ENCODE measurements around the gene MOSMO. TPM values are rescaled to one million over a fixed set of nuclear protein-coding genes. Genes with fewer than 3 reads are reported as not detected.

Gene MOSMO
- total and polyA plus RNA-seq, 2 of the 13 experiments (the other 11 are each of a cell fraction or from before 2014, with no cell fraction given), result 26.7 to 32.6 TPM

GRCh38 chr16:22124583-22125284, 116.8 kb downstream of the MOSMO start:
- DNase-seq (ENCODE audit: low spot score) (no peak), ATAC-seq (no peak), FAIRE-seq (no peak)
- CTCF ChIA-PET (ENCODE audit: low intra/inter-chr PET ratio, low total read pairs), result no interaction called here
- Histone ChIP-seq H4K20me1 (ENCODE audit: insufficient read depth, low read length) (no peaks in the 10 kb centered on the region), H3K9me3 (ENCODE audit: low read length) (no peaks in the 10 kb centered on the region), H3K27me3 (ENCODE audit: control insufficient read depth in 1 of 2, insufficient read depth in 2 of 2, low read length in 2 of 2) (peaks cover 7 to 11% of the 10 kb centered on the region in 2 experiments; a peak in 3 of 5 replicates), H3K4me2 (ENCODE audit: low read depth, low read length) (no peak overlapping the region), H3K4me3 (replicated peaks in 1 of 3; ENCODE audit: insufficient read depth in 1 of 3, low read depth in 2 of 3, low read length in 3 of 3) (no peak overlapping the region), H3K4me1 (ENCODE audit: insufficient read depth, low read length) (no peaks in the 10 kb centered on the region), H2AFZ (ENCODE audit: low read length) (no peak overlapping the region), H3K9ac (ENCODE audit: insufficient read depth, low read depth, low read length) (no peak overlapping the region), H3K79me2 (ENCODE audit: insufficient read depth, low read length) (no peaks in the 10 kb centered on the region), H3K36me3 (replicated peaks in 1 of 2; ENCODE audit: control insufficient read depth in 1 of 2, insufficient read depth in 2 of 2, low read length in 2 of 2) (no peaks in the 10 kb centered on the region), H3K27ac (ENCODE audit: extremely low read length, insufficient read depth, low read length) (no peak overlapping the region)
- whole genome bisulfite sequencing (ENCODE audit: low lambda C conversion rate), result 46% methylated on average over 6 of the region's 6 CpGs
- no TSS peak for BruUV-seq (replicated peaks)
- no peak for TF ChIP-seq SRSF1 (optimal IDR thresholded peaks at IDR 0.05; ENCODE audit: low read depth, low read length)
- peak; percentile 31 for TF ChIP-seq ZFP36 (IDR thresholded peaks at IDR 0.05; ENCODE audit: borderline replicate concordance, low read depth, low read length, partially characterized antibody)
- TF ChIP-seq CHD4 (IDR thresholded peaks at IDR 0.05; ENCODE audit: borderline replicate concordance, low read length), result no peak
- peak; percentile 55; the same call in 1 of the 2 replicates for TF ChIP-seq ZNF768 (CRISPR knock-in tag; IDR thresholded peaks at IDR 0.05)
- 0 out of 2 replicates have a peak, but pooled peaks have one; percentile 39 for TF ChIP-seq CBX2 (IDR thresholded peaks at IDR 0.05; ENCODE audit: low read depth, low read length)
- TF ChIP-seq CBX2 (CRISPR knock-in tag; IDR thresholded peaks at IDR 0.05; ENCODE audit: low read depth), result no peak
- TF ChIP-seq ARNTL (CRISPR knock-in tag; IDR thresholded peaks at IDR 0.05), result no peak
- in situ Hi-C loops (cut with HindIII; ENCODE audit: extremely low pct_ligation_motif_present, low pct_unique_long_range_greater_than_20kb) (loop anchor here (5.0 kb wide), 1 partner anchor 63 kb away; no protein-coding TSS in a partner anchor), intact Hi-C loops (cut with micrococcal nuclease; ENCODE audit: unreplicated experiment) (no loop called here)
- POLR2A ChIA-PET, result no interaction called here

GRCh38 chr16:22126037-22126558, 118.2 kb downstream of the MOSMO start:
- Histone ChIP-seq H3K4me1 (ENCODE audit: insufficient read depth, low read length) (no peaks in the 10 kb centered on the region), H2AFZ (ENCODE audit: low read length) (no peak overlapping the region), H3K27me3 (ENCODE audit: control insufficient read depth in 1 of 2, insufficient read depth in 2 of 2, low read length in 2 of 2) (peaks cover 9 to 24% of the 10 kb centered on the region in 2 experiments), H3K9ac (ENCODE audit: insufficient read depth, low read depth, low read length) (no peak overlapping the region), H3K4me2 (ENCODE audit: low read depth, low read length) (no peak overlapping the region), H3K36me3 (replicated peaks in 1 of 2; ENCODE audit: control insufficient read depth in 1 of 2, insufficient read depth in 2 of 2, low read length in 2 of 2) (no peaks in the 10 kb centered on the region), H4K20me1 (ENCODE audit: insufficient read depth, low read length) (no peaks in the 10 kb centered on the region), H3K79me2 (ENCODE audit: insufficient read depth, low read length) (no peaks in the 10 kb centered on the region), H3K9me3 (ENCODE audit: low read length) (no peaks in the 10 kb centered on the region), H3K4me3 (replicated peaks in 1 of 3; ENCODE audit: insufficient read depth in 1 of 3, low read depth in 2 of 3, low read length in 3 of 3) (no peak overlapping the region), H3K27ac (ENCODE audit: extremely low read length, insufficient read depth, low read length) (no peak overlapping the region)
- FAIRE-seq (no peak), ATAC-seq (no peak), DNase-seq (ENCODE audit: low spot score) (no peak)
- WGBS (ENCODE audit: low lambda C conversion rate), result 34% methylated on average over 15 of the region's 15 CpGs
- intact Hi-C loops (cut with micrococcal nuclease; ENCODE audit: unreplicated experiment), result no loop called here
- in situ Hi-C loops (cut with HindIII; ENCODE audit: extremely low pct_ligation_motif_present, low pct_unique_long_range_greater_than_20kb), result no loop called here
- POLR2A ChIA-PET, result no interaction called here
- no TSS peak for BruUV-seq (replicated peaks)
- CTCF ChIA-PET (ENCODE audit: low intra/inter-chr PET ratio, low total read pairs), result no interaction called here
- TF ChIP-seq ZBTB40 (IDR thresholded peaks at IDR 0.05), result no peak
- TF ChIP-seq ZBTB40 (CRISPR knock-in tag; IDR thresholded peaks at IDR 0.05), result no peak

Measured in HepG2 (cell line).